Stimulated activated CD8-positive, alpha-beta memory T cell treated with anti-CD3 and anti-CD28 coated beads, Interleukin-15, amount 100 ng/mL, for 24 hours (primary cell): Measurements from ENCODE around the gene POLE2.
"Not testable (repeated sequence)": the region's sequence is repeated elsewhere in the genome, so short reads cannot be mapped to it uniquely, and the experiment has no call there.

ENCODE experiments used
- DNase-seq: peaks from one replicate; pipeline ENCODE4 v3.0.0-alpha.2; 2020; ENCODE audit warnings: low read depth

Gene POLE2

DNA sequence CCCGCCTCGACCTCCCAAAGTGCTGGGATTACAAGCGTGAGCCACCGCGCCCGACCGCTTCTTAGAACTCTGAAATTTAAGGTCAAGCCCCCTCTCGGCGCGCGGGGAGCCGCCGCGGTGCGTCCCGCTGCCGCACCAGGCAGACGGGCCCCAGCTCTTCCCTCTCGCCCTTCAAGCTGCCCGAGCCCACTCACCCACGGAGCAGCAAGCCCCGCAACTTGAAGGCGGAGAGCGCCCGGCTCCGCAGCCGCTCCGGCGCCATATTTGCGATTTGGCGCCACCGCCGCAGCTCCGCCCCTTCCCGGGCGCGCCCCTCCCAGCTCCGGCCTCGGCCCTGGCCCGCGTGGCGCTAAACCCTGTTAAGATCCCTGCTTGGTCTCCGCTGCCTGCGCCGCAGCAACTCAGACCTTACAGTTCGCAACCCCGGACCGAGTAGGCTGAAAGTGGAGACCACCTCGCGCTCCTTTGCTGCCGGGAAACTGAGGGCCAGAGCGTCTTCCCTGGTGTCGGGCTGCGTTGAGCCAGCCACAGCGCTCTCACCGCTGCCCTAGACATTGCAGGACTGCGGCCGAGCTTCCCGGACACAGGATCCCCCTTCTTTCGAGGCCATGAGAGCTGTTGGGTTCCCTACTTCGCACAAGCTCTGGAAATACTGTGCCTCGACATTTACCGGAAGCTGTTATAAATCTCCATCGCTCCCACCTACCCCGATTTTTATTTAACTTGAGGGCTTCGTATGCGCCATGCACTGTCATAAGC is at the start of gene POLE2:
TSS of gene POLE2 (minus strand) at position 273 of the 759 bp plus-strand sequence. CDS start at position 262, 11 bp downstream.
- DNase-seq, result peak; percentile 71

DNA sequence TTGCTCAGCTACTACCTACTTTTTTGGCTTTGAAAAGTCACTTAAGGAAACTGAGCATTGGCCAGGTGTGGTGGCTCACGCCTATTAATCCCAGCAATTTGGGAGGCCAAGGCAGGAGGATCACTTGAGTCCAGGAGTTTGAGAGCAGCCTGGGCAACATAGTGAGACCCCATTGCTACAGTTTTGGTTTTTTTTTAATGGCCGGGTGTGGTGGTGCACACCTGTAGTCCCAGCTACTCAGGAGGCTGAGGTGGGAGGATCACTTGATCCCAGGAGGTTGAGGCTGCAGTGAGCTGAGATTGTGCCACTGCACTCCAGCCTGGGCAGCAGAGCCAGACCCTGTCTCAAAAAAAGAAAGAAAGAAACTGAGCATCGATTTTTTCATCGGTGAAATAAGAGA is 47.7 kb upstream of the POLE2 start:
- not testable (repeated sequence) for DNase-seq

DNA sequence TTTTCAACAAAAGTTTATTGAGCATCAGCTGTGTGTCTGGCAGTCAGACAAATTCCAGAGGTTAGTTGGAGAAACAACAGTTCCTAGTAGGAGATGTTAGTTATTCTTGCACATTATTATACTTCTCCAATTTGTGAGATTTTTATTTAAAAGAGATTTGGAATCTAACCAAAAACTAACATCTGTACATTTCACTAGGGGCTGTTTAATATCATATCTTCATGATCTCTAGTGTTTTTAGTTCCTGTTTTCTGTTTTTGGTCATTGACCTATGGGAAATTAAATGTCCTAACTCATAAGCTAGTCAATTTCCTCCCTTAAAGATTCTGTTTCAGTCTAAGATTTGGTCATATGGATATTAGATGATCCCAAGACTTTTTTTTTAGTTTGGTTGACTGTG is 45.8 kb upstream of the POLE2 start:
- no peak for DNase-seq

DNA sequence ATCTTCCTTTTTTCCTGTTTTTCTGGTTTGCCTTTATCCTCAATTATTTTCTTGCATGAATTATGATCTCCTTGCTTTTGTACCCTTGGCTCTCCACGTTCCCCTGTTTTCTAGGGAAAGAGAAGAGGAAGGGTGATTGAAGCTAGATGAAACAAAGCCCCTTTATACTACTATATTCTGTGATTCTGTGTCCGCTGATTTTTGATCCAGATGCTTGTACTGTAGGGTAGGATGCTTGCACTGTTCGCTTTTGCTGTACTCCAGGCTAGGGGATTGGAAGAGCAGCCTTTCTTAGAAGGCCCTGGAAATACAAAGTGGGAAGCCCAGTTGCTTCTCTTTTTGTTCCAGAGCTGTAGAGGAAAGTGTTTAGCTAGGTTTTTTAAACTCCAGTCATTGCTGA is 44.9 kb upstream of the POLE2 start:
- no peak for DNase-seq

GRCh38 chr14:49727171-49727570 is 39.2 kb upstream of the POLE2 start:
- DNase-seq, result no peak

DNA sequence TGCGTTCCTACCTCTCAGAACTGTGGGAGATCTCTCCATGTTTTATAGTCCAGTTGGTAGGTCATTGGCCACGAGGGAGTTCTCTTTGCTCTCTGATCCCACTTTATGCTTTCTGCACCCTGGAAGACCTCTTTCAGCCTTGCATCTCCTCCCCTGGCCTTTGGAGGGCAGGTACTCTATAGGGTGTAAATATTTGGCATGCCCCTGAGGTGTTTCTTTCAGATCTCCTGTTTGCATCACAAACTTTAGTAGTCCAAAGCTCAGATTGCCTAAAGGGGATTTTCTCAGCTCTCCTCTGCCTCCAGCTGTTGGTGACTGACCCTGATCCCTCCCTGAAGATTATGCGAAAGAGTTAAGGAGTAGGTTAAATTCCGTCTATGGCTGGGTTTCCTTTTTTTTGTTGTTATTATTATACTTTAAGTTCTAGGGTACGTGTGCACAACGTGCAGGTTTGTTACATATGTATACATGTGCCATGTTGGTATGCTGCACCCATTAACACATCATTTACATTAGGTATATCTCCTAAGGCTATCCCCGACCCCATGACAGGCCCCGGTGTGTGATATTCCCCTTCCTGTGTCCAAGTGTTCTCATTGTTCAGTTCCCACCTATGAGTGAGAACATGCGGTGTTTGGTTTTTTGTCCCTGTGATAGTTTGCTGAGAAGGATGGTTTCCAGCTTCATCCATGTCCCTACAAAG is 33.9 kb upstream of the POLE2 start:
- not testable (repeated sequence) for DNase-seq

- DNase-seq, result no peak
Observed at GRCh38 chr14:49720744-49721143, 32.7 kb upstream of the POLE2 start.

GRCh38 chr14:49710993-49711392 is 23.0 kb upstream of the POLE2 start:
- not testable (repeated sequence) for DNase-seq

DNA sequence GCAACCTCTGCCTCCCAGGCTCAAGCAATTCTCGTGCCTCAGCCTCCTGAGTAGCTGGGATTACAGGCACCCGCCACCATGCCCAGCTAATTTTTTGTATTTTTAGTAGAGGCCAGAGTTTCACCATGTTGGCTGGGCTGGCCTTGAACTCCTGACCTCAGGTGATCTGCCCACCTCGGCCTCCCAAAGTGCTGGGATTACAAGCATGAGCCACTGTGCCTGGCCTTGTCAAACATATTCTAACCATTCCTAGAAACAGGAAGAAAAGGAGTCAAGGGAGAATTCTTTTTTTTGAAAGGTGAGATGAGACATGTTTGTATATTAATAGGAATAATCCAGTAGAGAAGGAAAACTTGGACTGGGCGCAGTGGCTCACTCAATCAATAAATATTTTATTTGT is 16.5 kb upstream of the POLE2 start:
- not testable (repeated sequence) for DNase-seq

DNA sequence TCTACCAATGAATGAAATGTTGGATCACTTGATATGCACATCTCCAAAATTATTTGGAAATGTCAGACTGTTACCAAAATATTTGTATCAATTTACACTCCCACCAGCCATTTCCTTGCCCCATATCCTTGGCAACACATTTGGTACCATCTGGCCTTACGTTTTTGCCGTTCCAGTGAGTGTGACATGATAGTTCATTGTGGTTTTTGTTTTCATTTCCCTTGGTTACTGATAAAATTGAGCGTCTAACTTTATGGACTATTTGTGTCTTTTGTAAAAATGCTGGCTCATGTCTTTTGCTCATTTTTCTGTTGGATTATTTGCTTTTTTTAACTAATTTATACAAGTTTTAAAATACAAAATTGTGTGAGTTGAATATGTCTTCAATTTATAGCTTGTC is 16.0 kb upstream of the POLE2 start:
- DNase-seq, result no peak

- DNase-seq, result no peak
Observed at GRCh38 chr14:49702725-49703124, 14.7 kb upstream of the POLE2 start.

- DNase-seq, result not testable (repeated sequence)
Observed at GRCh38 chr14:49693735-49694124, 5.7 kb upstream of the POLE2 start.

GRCh38 chr14:49692811-49693734 is 5.1 kb upstream of the POLE2 start, which contains the start of gene KLHDC1:
TSS of gene KLHDC1 (plus strand) at chr14:49693120. CDS start at chr14:49693195, 75 bp downstream.
- peak; percentile 54 for DNase-seq

DNA sequence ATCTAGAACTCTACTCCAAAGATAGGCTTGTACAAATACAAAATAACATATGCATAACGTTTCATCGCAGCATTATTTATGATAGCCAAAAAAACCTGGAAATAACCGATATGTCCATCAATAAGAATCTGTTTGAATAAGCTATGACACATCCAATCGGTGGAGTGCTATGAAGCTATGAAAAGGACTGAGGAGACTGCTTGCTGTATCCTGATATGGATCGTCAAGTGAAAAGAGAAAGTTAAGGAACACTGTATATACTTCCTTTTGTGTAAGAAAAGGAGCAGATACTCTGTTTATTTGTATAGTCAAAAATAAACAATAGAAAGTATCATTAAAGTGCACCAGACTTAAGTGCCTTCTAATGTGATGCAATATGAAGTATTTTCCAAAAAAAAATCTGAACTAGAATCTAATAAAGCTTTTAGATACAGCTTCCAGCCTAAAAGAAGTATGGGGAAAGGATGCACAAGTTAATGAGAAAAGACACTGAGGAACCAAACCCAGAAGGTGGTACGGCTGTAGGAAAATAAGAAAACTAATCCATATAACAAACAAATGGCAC is 4.3 kb upstream of the POLE2 start:
- DNase-seq, result no peak

DNA sequence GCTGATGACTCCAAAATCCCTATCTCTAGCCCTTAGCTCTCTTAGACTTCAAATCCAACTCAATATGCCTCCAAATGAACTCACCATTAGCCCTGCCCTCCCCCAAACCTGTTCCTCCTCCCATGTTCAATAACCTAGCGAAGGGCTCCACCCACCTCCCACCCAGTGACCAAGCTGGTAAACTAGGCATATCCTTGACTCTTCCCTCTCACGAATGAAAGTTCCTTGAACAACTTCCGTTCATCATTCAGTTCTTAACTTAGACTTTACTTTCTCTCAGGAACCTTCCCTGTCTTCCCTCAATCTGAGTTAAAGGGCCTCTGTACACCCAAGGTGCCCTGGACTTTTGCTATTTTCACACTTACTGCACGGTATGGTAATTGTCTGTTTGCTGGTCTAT is 3.0 kb upstream of the POLE2 start:
- DNase-seq, result no peak

- no peak for DNase-seq
Observed at GRCh38 chr14:49688701-49689030, 652 bp upstream of the POLE2 start.

- no peak for DNase-seq
Observed at GRCh38 chr14:49686425-49686824, 1.6 kb downstream of the POLE2 start.

- DNase-seq, result no peak
Observed at GRCh38 chr14:49679271-49679670, 8.7 kb downstream of the POLE2 start.

- DNase-seq, result no peak
Observed at GRCh38 chr14:49677643-49678042, 10.4 kb downstream of the POLE2 start.

- no peak for DNase-seq
Observed at GRCh38 chr14:49673586-49673985, 14.4 kb downstream of the POLE2 start.

DNA sequence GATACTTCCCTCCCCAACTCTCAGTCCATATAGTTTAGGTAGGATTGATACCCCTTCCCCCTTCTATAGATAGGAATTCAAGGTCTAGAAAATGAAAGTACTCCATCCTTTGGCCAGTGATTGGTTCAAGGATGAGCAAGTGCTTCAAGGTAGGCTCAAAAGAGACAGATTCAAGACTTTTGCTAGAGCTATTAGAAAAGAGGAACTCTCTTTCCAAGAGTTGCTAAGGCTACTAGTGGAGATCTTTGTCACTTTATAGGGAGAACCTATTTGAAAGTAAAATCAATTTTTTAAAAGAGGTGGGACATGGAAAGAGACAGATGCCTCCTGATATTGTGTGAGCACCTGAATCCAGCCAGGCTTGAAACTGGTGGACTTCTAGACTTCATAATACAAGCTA is 17.5 kb downstream of the POLE2 start:
- no peak for DNase-seq
